Pancreas (tissue), 10 donors: ENCODE results near the gene CTDNEP1. TPM values are rescaled to one million over a fixed set of nuclear protein-coding genes. Genes with fewer than 3 reads are reported as not detected.

Experiments used
- ATAC-seq, 4 donors: fragments of 200-7000 bp; cut with Tn5 transposase; one replicate each; pipeline versions ENCODE4 v1.8.0 to v1.9.1; 2020; ENCODE audit warnings: mild to moderate bottlenecking in 4 of 4, moderate library complexity in 4 of 4
- DNase-seq, 6 donors: peaks; one replicate each; pipeline ENCODE4 v3.0.0-alpha.2; 2020
- FAIRE-seq: peaks from 2 replicates; lab custom pipeline; 2012; peaks lifted over from hg19 to GRCh38; lab: Jason Lieb, UNC
- H3K27ac ChIP-seq, 4 donors: fragments of 200-600 bp; sonication (generic); 1 replicate in 3 of 4; 2 replicates in 1 of 4; pipeline versions ENCODE4 v1.5.0 to v1.8.0; 2020
- H3K27me3 ChIP-seq, 4 donors: fragments of 200-600 bp; one replicate each; pipeline ENCODE4 v1.8.0; 2021
- H3K36me3 ChIP-seq, 3 donors: fragments of 200-600 bp; sonication (generic) in 1 of 3; one replicate each; pipeline versions ENCODE4 v1.5.0 to v1.8.0; 2020 to 2021
- H3K4me1 ChIP-seq, 3 donors: fragments of 200-600 bp; one replicate each; pipeline ENCODE4 v1.8.0; 2021
- H3K4me3 ChIP-seq, 4 donors: fragments of 200-600 bp; sonication (generic) in 2 of 4; one replicate each; pipeline versions ENCODE4 v1.5.0 to v1.8.0; 2020 to 2021
- H3K9me3 ChIP-seq, 4 donors: fragments of 200-600 bp; one replicate each; pipeline ENCODE4 v1.8.0; 2021
- WGBS, 2 donors: extraction: QIAGEN DNeasy Blood & Tissue Kit; methylation state at CpG; one replicate each; pipeline ENCODE4 v1.1.7; 2013; 5-methylcytosine and 5-hydroxymethylcytosine counted together
- intact Hi-C, 3 donors: fragments of 100-400 bp; cut with DNase I; formaldehyde crosslinking; loops; one replicate each; pipeline versions ENCODE4 v1.11.1 to v1.14.2; 2022
- polyA plus RNA-seq, 2 donors: library from polyadenylated mRNA; stranded (reverse); fragments of 200-250 nt; gene quantifications; one replicate each; pipeline ENCODE4 v1.2.3, GENCODE V29; 2013
- total RNA-seq, 6 donors: library from RNA; stranded (reverse); fragmentation: NEBNext Ultra II Directional in 4 of 6; extraction: Animal tissue kit (Norgen Biotek cat#: 25700) in 4 of 6; gene quantifications; one replicate each; pipeline versions ENCODE4 v1.2.1 to v1.2.4, GENCODE V29; 2021 to 2023
- TF ChIP-seq, protein P1 (sequence below), 4 donors: fragments of 200-600 bp; sonication (generic) in 3 of 4; IDR thresholded peaks; one replicate each; pipeline versions ENCODE4 v1.5.0 to v1.8.0; 2021; ENCODE audit warnings: antibody characterized with exemption in 4 of 4
- donor health status: healthy with polysubstance abuse.
- donor health status: DM: no; HTN: no; CAD: no; lungs with moderate emphysema.
- donor health status: DM: no; HTN: no; CAD: no.
- donor health status: control.
- donor health status: control.
- donor health status: Bipolar disorder and iron deficiency.
- donor health status: DM: yes; HTN: yes; CAD: no.
- donor health status: DM: no; HTN: no; CAD: no.
- donor health status: DM: no; HTN: no; CAD: no.
- donor health status: DM: yes; HTN: yes; CAD: no.

The CTDNEP1 gene
- total and polyA plus RNA-seq, 8 donors = 42.0 to 75.2 (median 53.8) TPM

DNA sequence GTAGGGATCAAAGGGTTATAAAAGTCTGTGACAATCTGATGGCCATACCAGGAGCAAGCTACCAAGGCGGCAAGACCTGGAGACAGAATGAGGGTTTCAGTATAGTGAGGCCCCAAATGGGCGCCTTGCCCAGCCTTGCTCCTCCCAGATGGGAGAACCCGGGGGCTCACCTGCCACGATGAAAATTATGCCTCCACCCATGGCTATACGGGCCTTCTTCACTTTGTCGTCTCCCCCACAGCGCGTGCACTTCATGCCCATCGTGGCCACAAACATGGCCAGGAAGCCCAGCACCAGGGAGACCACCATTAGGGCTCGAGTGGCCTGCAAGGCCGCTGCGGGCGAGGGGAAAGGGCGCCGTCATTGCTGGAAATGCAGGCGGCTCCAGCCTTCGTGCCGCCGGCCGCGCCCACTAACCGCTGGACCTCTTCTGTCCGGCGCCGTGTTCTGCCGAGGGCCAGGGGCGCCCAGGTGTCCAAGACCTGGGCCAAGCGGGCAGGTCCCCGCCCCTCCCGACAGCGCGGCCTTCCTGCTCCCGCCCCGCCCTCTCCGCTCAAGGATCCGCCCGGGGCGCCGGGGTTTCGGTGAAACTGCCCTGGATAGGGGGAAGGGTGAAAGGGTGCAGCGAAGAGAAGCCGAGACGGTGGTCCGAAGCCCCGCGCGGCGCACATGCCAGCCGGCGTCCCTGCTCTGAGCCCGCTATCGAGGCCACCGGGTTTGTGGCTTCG, 9.3 kb upstream of the CTDNEP1 start:
- H3K4me1 ChIP-seq = peaks cover 0 to 9% (median 6%) of the 10 kb centered on the region in 3 donors
- ATAC-seq = peak; percentile 64 to 72 (median 70)
- intact Hi-C loops = loop anchor here in 1 of 3 donors (10.0 kb wide), 1 partner anchor 54 kb away; the partner anchor contains the start of gene GPS2
- WGBS, 2 donors = 3% methylated on average over 52 to 54 of the region's 54 CpGs
- TF ChIP-seq, protein P1, sequence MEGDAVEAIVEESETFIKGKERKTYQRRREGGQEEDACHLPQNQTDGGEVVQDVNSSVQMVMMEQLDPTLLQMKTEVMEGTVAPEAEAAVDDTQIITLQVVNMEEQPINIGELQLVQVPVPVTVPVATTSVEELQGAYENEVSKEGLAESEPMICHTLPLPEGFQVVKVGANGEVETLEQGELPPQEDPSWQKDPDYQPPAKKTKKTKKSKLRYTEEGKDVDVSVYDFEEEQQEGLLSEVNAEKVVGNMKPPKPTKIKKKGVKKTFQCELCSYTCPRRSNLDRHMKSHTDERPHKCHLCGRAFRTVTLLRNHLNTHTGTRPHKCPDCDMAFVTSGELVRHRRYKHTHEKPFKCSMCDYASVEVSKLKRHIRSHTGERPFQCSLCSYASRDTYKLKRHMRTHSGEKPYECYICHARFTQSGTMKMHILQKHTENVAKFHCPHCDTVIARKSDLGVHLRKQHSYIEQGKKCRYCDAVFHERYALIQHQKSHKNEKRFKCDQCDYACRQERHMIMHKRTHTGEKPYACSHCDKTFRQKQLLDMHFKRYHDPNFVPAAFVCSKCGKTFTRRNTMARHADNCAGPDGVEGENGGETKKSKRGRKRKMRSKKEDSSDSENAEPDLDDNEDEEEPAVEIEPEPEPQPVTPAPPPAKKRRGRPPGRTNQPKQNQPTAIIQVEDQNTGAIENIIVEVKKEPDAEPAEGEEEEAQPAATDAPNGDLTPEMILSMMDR (IDR thresholded peaks at IDR 0.05) = no peak
- peak overlapping the region; percentile 97 to 99 (median 98) for H3K27ac ChIP-seq
- FAIRE-seq = no peak
- H3K4me3 ChIP-seq = peak overlapping the region; percentile 50 to 83 (median 74)
- peak; percentile 82 to 94 (median 87) for DNase-seq
- no peaks in the 10 kb centered on the region for H3K9me3 ChIP-seq
- no peaks in the 10 kb centered on the region for H3K27me3 ChIP-seq
- peaks cover 4 to 10% (median 6%) of the 10 kb centered on the region in 3 donors for H3K36me3 ChIP-seq

DNA sequence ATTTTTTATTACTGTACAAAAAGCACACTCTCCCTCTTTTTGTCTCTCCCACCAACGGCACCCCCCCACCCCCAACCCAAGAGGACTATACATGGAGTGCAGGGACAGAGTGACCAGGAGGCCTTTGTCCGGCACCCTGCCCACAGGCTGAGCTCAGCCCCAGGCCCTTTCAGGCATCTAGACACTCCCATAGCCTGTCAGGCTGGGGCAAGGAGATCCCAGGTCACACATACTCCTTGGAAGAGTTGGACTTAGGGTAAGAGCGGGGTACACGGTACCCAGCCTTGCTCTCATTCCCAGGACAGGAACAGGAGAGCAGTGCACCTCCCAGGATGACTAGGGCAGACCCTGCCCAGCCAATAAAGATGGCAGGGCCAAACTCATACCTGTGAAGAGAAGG, 8.6 kb upstream of the CTDNEP1 start:
- no peaks in the 10 kb centered on the region for H3K9me3 ChIP-seq
- TF ChIP-seq, protein P1 (IDR thresholded peaks at IDR 0.05) = no peak
- DNase-seq = peak in 2 of 6 donors; percentile 50 to 60
- no peak for FAIRE-seq
- peak overlapping the region; percentile 97 to 99 (median 98) for H3K27ac ChIP-seq
- peak overlapping the region in 3 of 4 donors; percentile 68 to 83 (median 81) for H3K4me3 ChIP-seq
- intact Hi-C loops = loop anchor here in 1 of 3 donors (10.0 kb wide), 1 partner anchor 55 kb away; the partner anchor contains the start of gene GPS2
- no peak for ATAC-seq
- 59 to 62% methylated on average over 4 of the region's 4 CpGs for WGBS, 2 donors
- no peaks in the 10 kb centered on the region for H3K27me3 ChIP-seq
- H3K36me3 ChIP-seq = peaks cover 4 to 15% (median 6%) of the 10 kb centered on the region in 3 donors
- peaks cover 0 to 9% (median 6%) of the 10 kb centered on the region in 3 donors for H3K4me1 ChIP-seq

DNA sequence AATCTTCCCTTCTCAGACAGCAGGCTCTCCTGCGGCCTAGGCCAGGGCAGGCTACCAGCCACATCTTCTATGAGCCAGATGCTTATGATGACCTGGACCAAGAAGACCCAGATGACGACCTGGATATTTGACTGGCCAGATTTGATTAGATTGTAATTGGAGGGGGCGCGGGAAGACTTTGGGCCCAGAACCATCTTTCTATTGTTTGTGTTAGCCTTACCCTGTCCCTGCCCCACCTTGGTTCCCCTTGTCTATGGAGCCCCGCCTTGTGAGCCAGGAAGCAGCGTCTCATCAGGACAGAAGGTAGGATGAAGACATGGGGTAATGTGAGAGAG, 8.0 kb upstream of the CTDNEP1 start:
- WGBS, 2 donors = 79 to 80% methylated on average over 6 of the region's 6 CpGs
- Histone ChIP-seq H3K4me1 (peaks cover 0 to 9% (median 6%) of the 10 kb centered on the region in 3 donors), H3K4me3 (peak overlapping the region in 2 of 4 donors; percentile 68 to 81), H3K27ac (peak overlapping the region in 1 of 4 donors; percentile 99), H3K27me3 (no peaks in the 10 kb centered on the region), H3K36me3 (peaks cover 4 to 21% (median 6%) of the 10 kb centered on the region in 3 donors), H3K9me3 (no peaks in the 10 kb centered on the region)
- ATAC-seq (no peak), FAIRE-seq (no peak), DNase-seq (peak in 1 of 6 donors; percentile 32)
- intact Hi-C loops = no loop called here
- TF ChIP-seq, protein P1 (IDR thresholded peaks at IDR 0.05) = no peak

DNA sequence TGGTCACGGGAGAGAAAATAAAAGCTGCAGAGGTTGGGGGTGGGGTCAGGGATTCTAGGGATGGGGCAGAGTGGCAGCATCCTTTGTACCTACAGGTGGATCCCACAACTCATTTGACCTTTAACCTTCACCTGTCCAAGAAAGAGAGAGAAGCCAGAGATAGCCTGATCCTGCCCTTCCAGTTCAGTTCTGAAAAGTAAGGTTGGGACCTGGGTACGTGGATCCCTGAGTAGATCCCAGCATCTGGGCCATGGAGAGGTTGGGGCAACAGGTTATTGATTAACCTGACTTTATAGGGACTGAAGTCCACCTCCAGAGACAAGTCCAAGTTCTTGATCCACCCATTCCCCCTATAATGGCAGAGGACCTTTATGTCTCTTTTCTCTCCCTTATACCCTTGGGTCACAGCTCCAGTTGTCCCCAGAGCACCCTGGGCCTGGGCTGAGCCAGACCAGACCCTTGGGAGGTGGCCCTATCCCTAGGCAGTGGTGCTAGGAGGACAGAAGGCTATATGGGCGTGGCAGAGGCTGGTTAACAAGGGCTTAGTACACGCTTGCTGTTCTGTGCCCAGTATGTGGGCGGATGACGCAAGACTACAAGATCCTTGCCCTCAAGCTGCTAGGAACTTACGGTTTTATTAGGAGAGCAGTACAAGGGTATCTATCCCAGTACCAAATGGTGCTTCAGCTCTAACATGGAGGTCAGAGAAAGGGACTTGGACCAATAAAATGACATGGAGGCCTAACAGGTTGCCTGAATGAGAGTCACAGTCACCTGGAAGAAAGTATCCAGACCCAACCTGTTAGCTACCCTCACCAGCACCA, 7.4 kb upstream of the CTDNEP1 start:
- no peaks in the 10 kb centered on the region for H3K9me3 ChIP-seq
- ATAC-seq = no peak
- 56 to 59% methylated on average over 7 of the region's 7 CpGs for WGBS, 2 donors
- H3K27ac ChIP-seq = peak overlapping the region in 2 of 4 donors; percentile 30 to 99
- peaks cover 0 to 9% (median 6%) of the 10 kb centered on the region in 3 donors for H3K4me1 ChIP-seq
- H3K27me3 ChIP-seq = no peaks in the 10 kb centered on the region
- TF ChIP-seq, protein P1 (IDR thresholded peaks at IDR 0.05) = no peak
- H3K4me3 ChIP-seq = peak overlapping the region in 1 of 4 donors; percentile 81
- peak in 3 of 6 donors; percentile 60 to 69 (median 67) for DNase-seq
- intact Hi-C loops = no loop called here
- FAIRE-seq = no peak
- peaks cover 4 to 21% (median 6%) of the 10 kb centered on the region in 3 donors for H3K36me3 ChIP-seq
